ENCODE data around the gene NKX3-2. TPM values are rescaled to one million over a fixed set of nuclear protein-coding genes. Genes with fewer than 3 reads are reported as not detected.

The NKX3-2 gene
- total RNA-seq, 1 experiment from 2014 or later: 1.4 TPM

- no peaks in the 10 kb centered on the region for H3K9me2 ChIP-seq (ENCODE audit: insufficient read depth)
- TF ChIP-seq ZBTB33 (IDR thresholded peaks at IDR 0.05; ENCODE audit: extremely low read depth, insufficient replicate concordance, low read length) (no peak), SP1 (IDR thresholded peaks at IDR 0.05; ENCODE audit: low read depth) (no peak), EZH2 (IDR thresholded peaks at IDR 0.05) (no peak), SRF (IDR thresholded peaks at IDR 0.05; ENCODE audit: low read depth) (no peak), RAD21 (IDR thresholded peaks at IDR 0.05; ENCODE audit: low read depth) (no peak), ELF1 (IDR thresholded peaks at IDR 0.05; ENCODE audit: borderline replicate concordance, low read depth) (no peak), CBX3 (IDR thresholded peaks at IDR 0.05; ENCODE audit: low read depth) (no peak), SIN3A (IDR thresholded peaks at IDR 0.05; ENCODE audit: low read depth) (no peak), ZFX (IDR thresholded peaks at IDR 0.05) (no peak), POLR2AphosphoS5 (IDR thresholded peaks at IDR 0.05; ENCODE audit: low read depth, low read length) (no peak), EGR1 (IDR thresholded peaks at IDR 0.05; ENCODE audit: low read depth) (no peak), ATF3 (IDR thresholded peaks at IDR 0.05) (no peak), EZH2phosphoT487 (IDR thresholded peaks at IDR 0.05; ENCODE audit: borderline replicate concordance) (no peak), ZNF274 (IDR thresholded peaks at IDR 0.05; ENCODE audit: low read depth, low read length) (no peak), JUND (IDR thresholded peaks at IDR 0.05) (no peak), YY1 (IDR thresholded peaks at IDR 0.05; ENCODE audit: extremely low read depth, insufficient replicate concordance, low read depth, low read length) (no peak), REST (IDR thresholded peaks at IDR 0.05; ENCODE audit: low read depth) (no peak), TCF7L2 (IDR thresholded peaks at IDR 0.05; ENCODE audit: borderline replicate concordance, extremely low read depth, insufficient read depth, insufficient read length) (no peak), CEBPB (IDR thresholded peaks at IDR 0.05; ENCODE audit: low read depth) (no peak), FOSL1 (IDR thresholded peaks at IDR 0.05; ENCODE audit: low read depth) (no peak)
- RAD21 ChIA-PET (ENCODE audit: low non-redundant PET in 1 of 2, low total read pairs in 2 of 2, uncharacterized antibody in 2 of 2, unreplicated experiment in 2 of 2): no interaction called here
- no peaks in the 10 kb centered on the region for H3K79me2 ChIP-seq (ENCODE audit: insufficient read depth, low read length)
- no peak overlapping the region for H3K27ac ChIP-seq (ENCODE audit: low read depth, low read length)
- DNase-seq (ENCODE audit: low read depth, low spot score) (no peak), ATAC-seq (no peak)
- H3K9ac ChIP-seq (ENCODE audit: low read length): no peak overlapping the region
- H2AFZ ChIP-seq (ENCODE audit: low read depth, low read length, poor library complexity, severe bottlenecking): no peak overlapping the region
- H3K9me3 ChIP-seq (ENCODE audit: control insufficient read depth in 1 of 2, insufficient read depth in 1 of 2, low read depth in 1 of 2, low read length in 2 of 2): no peaks in the 10 kb centered on the region
- no peaks in the 10 kb centered on the region for H3K36me3 ChIP-seq (ENCODE audit: control insufficient read depth in 1 of 2, insufficient read depth in 2 of 2, low read length in 2 of 2)
- no TSS peak for BruUV-seq (replicated peaks)
- CTCF ChIA-PET: no interaction called here
- no peaks in the 10 kb centered on the region for H4K20me1 ChIP-seq (ENCODE audit: insufficient read depth)
- POLR2A ChIA-PET: no interaction called here
- no peak overlapping the region for H3K4me3 ChIP-seq (replicated peaks in 1 of 2; ENCODE audit: low read depth in 1 of 2, low read length in 2 of 2)
- no peaks in the 10 kb centered on the region for H3K27me3 ChIP-seq (ENCODE audit: insufficient read depth, low read length)
- no peaks in the 10 kb centered on the region for H3K4me1 ChIP-seq (ENCODE audit: control insufficient read depth in 1 of 2, insufficient read depth in 2 of 2, low read length in 2 of 2)
- intact Hi-C loops (cut with micrococcal nuclease): no loop called here
- no peak overlapping the region for H3K4me2 ChIP-seq (ENCODE audit: low read length)
These were observed 48.6 kb downstream of the NKX3-2 start for GRCh38 chr4:13495753-13496152.
